ENCODE measurements around the gene SHISAL2B. TPM values are rescaled to one million over a fixed set of nuclear protein-coding genes. Genes with fewer than 3 reads are reported as not detected.
"Not testable (repeated sequence)": the region's sequence is repeated elsewhere in the genome, so short reads cannot be mapped to it uniquely, and the experiment has no call there.

SHISAL2B gene
- total RNA-seq, 1 donor from 2014 or later = 0.93 TPM

GRCh38 chr5:64654561-64654938, 35.8 kb upstream of the SHISAL2B start:
- Mint-ChIP-seq H3K4me1 (no peaks in the 10 kb centered on the region), H3K27ac (ENCODE audit: unreplicated experiment) (no peak overlapping the region), H3K27me3 (ENCODE audit: low read depth) (peaks cover 2% of the 10 kb centered on the region), H3K9me3 (peaks cover 8% of the 10 kb centered on the region), H3K36me3 (ENCODE audit: low read depth) (no peaks in the 10 kb centered on the region), H3K4me3 (no peak overlapping the region)
- TF ChIP-seq CTCF (conservative IDR thresholded peaks at IDR 0.05) = no peak
- DNase-seq (ENCODE audit: low read depth, low spot score) = no peak

- TF ChIP-seq CTCF (conservative IDR thresholded peaks at IDR 0.05) = no peak
- Mint-ChIP-seq H3K4me3 (no peak overlapping the region), H3K27ac (ENCODE audit: unreplicated experiment) (no peak overlapping the region), H3K27me3 (ENCODE audit: low read depth) (peaks cover 2% of the 10 kb centered on the region), H3K36me3 (ENCODE audit: low read depth) (no peaks in the 10 kb centered on the region), H3K9me3 (peaks cover 8% of the 10 kb centered on the region), H3K4me1 (no peaks in the 10 kb centered on the region)
- DNase-seq (ENCODE audit: low read depth, low spot score) = no peak
Observed at GRCh38 chr5:64655596-64655995, 34.7 kb upstream of the SHISAL2B start.

- no peak for DNase-seq (ENCODE audit: low read depth, low spot score)
- H3K4me3 Mint-ChIP-seq = no peak overlapping the region
- TF ChIP-seq CTCF (conservative IDR thresholded peaks at IDR 0.05) = no peak
- H3K36me3 Mint-ChIP-seq (ENCODE audit: low read depth) = no peaks in the 10 kb centered on the region
- peaks cover 5% of the 10 kb centered on the region for H3K9me3 Mint-ChIP-seq
- no peaks in the 10 kb centered on the region for H3K4me1 Mint-ChIP-seq
- H3K27ac Mint-ChIP-seq (ENCODE audit: unreplicated experiment) = no peak overlapping the region
- peaks cover 2% of the 10 kb centered on the region for H3K27me3 Mint-ChIP-seq (ENCODE audit: low read depth)
Observed at GRCh38 chr5:64659289-64659688, 31.0 kb upstream of the SHISAL2B start.

GRCh38 chr5:64663181-64663580, 27.1 kb upstream of the SHISAL2B start:
- DNase-seq (ENCODE audit: low read depth, low spot score); H3K27ac Mint-ChIP-seq (ENCODE audit: unreplicated experiment); H3K27me3 Mint-ChIP-seq (ENCODE audit: low read depth); H3K4me1 Mint-ChIP-seq; H3K36me3 Mint-ChIP-seq (ENCODE audit: low read depth); H3K9me3 Mint-ChIP-seq; H3K4me3 Mint-ChIP-seq: not testable (repeated sequence)

DNA sequence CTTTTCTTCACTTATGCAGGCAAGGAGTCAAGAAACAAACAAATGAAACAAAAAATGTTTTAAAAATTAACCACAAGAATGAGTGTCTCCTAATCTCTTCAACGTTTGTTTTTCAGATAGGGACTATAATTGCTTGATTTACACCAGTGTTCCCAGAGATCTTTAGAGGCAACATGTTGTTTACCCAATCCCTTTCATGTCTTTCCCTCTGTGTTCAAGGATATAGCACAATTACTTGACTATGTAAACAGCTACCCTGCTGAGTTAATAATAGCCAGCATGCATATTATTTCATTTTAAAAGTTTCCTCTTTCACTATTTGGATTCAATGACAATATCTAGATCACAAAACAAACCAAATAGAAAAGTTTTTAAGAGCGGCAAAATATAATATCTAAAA, 25.1 kb upstream of the SHISAL2B start:
- Mint-ChIP-seq H3K27me3 (ENCODE audit: low read depth) (no peaks in the 10 kb centered on the region), H3K36me3 (ENCODE audit: low read depth) (no peaks in the 10 kb centered on the region), H3K27ac (ENCODE audit: unreplicated experiment) (no peak overlapping the region), H3K4me1 (no peaks in the 10 kb centered on the region), H3K9me3 (no peaks in the 10 kb centered on the region), H3K4me3 (no peak overlapping the region)
- DNase-seq (ENCODE audit: low read depth, low spot score) = no peak
- TF ChIP-seq CTCF (conservative IDR thresholded peaks at IDR 0.05) = no peak

GRCh38 chr5:64666078-64666477, 24.2 kb upstream of the SHISAL2B start:
- Mint-ChIP-seq H3K27ac (ENCODE audit: unreplicated experiment) (no peak overlapping the region), H3K27me3 (ENCODE audit: low read depth) (no peaks in the 10 kb centered on the region), H3K36me3 (ENCODE audit: low read depth) (no peaks in the 10 kb centered on the region), H3K9me3 (no peaks in the 10 kb centered on the region), H3K4me1 (no peaks in the 10 kb centered on the region), H3K4me3 (no peak overlapping the region)
- no peak for TF ChIP-seq CTCF (conservative IDR thresholded peaks at IDR 0.05)
- no peak for DNase-seq (ENCODE audit: low read depth, low spot score)
